ENCODE results near the gene KCTD15.

Gene KCTD15, protein sequence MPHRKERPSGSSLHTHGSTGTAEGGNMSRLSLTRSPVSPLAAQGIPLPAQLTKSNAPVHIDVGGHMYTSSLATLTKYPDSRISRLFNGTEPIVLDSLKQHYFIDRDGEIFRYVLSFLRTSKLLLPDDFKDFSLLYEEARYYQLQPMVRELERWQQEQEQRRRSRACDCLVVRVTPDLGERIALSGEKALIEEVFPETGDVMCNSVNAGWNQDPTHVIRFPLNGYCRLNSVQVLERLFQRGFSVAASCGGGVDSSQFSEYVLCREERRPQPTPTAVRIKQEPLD

DNA sequence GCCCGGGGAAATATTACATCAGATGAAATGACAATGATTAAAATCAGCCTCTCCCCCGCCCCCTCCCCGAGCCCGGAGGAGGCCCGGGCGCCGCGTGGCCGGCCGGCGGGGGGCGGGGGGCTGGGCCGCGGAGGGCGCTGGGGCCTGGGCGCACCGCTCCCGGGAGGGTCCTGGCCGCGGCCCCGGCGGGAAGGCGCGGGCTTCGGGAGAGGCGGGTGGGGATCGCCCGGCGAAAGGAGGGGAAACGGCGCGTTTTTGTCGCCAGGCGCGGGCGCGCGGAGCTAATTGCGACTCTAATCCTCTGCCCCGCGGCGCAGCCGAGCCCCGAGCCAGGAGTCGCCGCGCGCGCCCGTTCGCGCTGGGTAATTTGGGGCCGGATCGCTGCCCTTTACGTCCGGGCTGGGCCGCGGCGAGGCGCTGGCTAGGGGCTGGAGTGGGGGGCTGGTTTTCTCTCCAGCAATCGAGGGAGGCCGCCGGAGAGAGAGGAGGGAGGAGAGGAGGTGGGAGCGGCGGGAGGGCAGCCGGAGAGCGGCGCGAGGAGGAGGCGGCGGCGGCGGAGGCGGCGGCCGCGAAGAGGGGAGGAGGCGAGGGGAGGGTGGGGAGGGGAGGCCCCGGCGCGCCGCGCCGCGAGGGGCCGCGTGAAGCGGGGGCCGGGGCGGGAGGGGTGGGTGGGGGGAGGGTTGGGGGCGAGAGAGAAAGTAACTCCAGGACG lies at the start of gene KCTD15:
TSS of gene KCTD15 (plus strand) at position 707 of the 712 bp plus-strand sequence. CDS start 3,585 bp downstream, outside the sequence.
- no peak for DNase-seq

DNA sequence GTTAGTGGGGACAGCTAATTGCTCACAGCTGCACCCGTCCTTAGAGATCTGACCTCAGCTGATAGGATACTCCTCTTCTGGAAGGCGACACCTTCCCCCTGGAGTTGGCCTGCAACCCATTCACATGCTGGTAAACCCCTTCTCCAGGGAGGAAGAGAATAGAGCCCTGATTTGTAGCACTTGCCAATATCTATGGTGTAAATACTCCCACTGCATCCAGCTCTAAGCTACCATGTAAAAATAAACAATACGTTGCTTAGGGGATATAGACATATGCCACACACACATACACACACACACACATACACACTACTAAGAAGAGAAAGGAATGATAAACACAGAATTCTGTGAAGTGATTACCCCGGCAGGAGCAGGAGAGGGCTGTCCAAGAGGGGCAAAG lies 49.4 kb upstream of the KCTD15 start:
- DNase-seq = no peak

DNA sequence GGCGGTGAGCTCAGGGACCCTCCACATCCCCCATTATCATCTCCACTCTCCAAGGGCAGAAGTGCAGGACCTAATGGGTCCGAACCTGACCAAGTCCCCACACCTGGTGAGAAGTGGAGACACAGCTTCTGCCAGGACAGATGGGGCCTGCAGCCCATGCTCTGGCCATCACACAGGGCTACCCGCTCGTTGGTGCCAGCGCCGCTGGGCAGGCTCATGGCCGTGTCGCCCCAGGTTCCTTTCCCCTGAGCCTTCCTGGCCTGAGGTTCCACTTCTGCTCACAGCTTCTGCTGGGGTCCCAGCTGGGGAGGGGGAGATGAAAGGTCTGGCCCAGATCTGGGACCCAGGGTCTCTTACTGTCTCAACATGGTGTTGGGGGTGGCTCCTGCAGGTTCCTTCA lies 48.4 kb upstream of the KCTD15 start:
- DNase-seq = no peak

DNA sequence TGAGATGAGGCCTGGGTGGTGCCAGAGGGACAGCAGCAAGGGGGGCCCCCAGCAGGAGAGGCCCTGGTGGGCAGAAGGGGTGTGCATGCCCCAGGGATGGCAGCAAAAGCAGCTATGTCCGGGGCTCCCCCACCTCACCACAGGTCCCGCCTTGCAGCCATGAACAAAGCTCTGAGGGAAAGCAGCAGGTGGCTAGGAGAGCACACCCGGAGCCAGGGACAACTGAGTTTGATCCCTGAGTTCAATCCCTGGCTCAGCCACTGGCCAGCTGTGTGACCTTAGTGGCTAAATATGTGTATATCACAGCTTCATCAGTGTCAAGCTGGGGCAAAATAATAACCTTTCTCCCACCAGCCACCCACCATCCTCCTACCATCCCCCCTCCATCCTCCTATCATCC lies 47.7 kb upstream of the KCTD15 start:
- no peak for DNase-seq

DNA sequence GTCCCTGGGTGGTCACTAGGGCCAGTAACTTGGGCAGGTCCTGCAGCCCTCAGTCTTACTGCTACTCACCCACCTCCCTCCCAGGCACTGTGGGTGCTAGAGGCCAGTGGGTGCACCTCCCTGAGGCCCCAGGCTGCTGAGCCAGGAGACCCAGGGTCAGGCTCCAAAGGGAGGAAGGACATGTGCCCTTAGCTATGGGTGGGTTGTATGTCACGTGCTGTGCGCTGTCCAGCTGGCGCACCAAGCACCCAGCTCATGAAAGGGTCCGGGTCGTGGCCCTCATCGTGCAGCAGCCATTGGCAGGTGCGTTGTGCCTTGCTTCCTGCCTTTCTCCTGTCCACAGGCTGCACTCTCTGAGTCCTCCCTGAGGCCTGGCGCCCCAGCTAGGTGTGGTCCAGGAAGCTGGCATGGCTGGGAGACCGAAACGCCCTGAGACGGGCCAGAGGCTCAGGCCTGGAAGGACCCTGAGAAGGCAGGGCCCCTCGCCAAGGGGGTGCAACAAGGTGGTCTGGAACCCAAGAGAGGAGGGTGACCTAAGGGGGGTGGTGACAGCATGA lies 47.0 kb upstream of the KCTD15 start:
- no peak for DNase-seq

DNA sequence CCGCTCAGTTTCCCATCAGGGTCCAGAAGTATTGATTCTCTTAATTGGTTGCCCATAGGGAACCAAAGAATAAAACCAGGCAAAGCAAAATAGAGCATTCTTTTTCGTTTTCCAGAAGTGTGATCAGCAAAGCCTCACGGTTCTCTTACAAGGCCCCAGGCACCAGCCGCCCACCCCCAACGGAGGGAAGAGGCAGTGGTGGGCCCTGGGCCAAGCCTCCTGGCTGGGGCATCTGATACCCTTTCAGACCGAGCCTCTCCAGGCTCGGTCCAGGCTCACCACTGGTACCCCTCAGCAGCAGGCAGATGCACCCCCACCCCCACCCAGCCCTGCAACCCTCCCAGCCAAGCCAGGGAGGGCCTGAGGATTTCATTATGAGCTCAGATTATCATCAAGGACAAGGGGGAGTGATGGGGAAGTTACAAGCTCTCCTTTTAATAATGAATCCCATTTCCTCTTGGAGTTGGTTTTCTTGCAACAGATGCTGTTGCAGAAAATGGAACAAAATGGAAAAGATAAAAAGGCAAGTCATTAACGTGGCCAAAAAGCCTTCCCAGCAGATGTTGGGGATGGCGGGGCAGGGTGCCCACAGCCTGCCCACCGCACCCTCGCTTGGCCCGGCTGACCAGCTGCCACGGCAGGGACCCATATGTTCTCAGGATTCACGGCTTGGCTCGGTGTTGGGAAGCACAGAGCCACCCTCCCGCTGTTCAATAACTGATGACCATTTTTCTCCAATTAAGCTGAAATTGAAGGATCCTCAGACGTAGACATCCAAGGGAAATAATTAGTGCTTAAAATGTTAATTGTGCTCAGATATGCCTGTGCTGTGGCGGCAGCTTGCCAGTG lies 45.9 kb upstream of the KCTD15 start:
- no peak for DNase-seq

DNA sequence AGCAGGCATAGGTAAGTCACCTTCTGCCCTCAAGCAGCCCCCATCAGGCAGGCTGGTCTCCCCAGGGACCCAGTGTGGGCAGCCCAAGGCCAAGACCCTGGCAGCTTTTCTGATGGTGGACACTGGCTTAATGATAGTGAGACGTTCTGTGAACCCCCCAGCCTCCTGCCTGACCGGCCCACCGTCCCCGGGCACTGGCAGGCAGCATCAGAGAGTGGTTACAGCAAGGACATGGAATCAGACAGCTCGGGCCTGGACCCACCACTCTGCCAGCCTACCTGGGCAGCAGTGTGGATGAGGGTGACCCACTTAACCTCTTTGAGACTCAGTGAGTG lies 45.3 kb upstream of the KCTD15 start:
- DNase-seq = no peak

DNA sequence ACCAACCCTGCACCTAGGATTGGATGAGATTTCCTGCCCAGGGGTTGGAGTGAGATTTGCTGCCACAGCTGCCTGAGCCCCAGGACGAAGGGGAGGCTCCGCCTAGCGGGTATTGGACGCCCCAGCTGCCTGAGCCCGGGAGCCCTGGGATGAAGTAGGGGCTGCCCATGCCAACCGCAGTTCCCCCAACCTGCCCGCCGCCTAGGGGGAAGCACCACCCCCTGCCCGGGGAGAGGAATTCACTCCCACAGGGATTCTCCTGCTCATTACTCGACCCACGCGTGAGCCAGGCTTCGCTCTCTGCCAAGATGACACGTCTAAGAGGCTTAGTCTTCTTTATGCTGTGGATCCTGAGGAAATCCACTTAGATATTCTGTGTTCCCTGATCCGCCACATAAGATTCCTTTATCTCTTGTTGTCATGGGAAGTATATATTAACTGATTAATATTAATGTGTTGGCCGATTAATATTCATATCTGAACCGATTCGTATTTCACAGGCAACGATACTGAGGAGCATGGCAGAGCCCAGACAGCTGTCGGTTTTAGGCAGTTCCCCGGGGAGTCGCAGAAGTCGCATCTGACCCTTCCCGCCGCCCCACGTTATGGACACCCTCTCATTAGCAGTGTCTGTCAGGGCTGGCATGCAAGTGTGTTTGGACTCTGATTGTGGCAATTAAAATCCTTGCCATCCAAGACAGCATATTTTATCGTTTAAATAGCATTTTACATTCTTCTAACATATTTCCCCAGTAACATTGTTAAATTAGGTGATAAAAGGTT lies 44.5 kb upstream of the KCTD15 start:
- no peak for DNase-seq

DNA sequence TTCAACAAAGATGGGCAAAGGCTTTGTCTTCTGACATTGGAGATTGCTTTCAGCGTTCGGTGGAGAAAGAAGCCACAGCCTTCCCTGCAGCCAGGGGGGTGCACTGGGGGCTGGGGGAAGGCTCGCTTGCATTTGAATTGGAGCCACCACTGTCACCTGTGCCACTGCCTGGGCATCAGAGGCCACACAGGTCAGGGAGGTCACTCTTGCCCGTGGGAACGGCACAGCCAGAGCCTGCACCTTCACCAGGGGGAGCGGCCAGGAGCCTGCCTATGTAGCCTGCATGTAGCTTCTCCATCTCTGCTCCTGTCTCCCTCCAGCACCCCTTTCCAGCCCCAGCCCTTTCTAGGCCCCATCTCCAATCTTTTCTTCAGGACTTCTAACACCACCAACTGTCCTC lies 43.7 kb upstream of the KCTD15 start:
- DNase-seq = no peak

DNA sequence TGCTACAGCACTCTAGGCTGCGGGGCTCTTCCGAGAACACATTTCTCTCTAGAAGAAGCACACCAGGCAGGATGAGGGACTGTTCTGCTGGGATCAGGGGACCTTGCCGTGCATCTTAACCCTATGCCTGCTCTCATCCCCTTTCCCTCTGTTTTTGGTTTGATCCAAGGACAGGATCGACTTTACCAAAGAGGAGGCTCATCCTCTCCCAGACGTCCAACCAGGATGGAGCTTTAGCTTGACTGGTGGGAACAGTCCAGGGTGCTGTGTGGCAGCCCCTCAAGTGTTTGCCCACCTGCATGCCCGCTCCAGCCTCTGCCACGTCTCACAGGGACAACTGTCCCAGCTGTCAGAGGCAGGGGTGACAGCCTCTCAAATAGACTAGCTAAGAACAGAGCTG lies 42.3 kb upstream of the KCTD15 start:
- no peak for DNase-seq

DNA sequence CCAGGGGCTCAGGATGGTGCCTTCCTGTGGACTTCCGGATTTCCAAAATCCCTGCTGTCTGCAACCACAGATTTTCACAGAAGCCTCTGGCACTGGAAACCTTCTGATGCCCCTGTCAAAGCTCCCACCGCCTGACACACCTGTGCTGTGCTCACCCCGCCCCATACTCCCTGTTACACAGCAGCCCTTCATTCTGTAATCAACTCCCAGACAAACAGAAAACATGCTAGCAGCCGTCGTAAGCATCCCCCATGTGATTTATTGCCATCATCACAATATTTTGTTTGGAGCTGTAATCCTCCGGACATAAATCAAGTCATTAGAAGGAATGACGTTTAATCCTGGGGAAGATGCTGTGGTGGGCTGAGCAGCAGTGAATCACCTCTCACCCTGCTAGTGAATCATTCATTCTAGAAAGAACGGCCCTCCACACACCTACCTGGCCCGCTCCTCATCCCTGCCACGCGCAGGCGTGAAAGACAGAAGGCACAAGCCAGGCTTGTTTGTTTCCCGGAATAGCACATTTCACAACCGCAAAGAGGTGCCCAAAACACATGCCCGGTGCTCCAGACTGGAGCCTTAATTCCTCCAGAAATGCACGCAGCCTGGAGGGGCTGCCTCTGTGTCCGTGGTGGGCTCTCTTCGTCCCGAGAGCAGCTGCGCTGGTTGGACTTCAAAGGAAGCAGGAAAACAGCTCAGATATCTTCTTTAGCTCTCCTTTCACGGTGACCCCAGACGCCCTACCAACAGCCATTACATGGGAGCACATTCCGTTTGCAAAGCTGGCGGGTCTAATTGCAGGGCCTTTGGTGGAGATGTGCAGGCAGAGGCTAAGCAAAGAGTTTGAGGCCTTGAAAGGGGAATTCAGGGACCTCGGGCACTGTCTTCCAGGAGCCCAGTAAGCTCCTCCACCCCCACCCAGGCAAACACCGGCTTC lies 41.3 kb upstream of the KCTD15 start:
- DNase-seq = no peak

DNA sequence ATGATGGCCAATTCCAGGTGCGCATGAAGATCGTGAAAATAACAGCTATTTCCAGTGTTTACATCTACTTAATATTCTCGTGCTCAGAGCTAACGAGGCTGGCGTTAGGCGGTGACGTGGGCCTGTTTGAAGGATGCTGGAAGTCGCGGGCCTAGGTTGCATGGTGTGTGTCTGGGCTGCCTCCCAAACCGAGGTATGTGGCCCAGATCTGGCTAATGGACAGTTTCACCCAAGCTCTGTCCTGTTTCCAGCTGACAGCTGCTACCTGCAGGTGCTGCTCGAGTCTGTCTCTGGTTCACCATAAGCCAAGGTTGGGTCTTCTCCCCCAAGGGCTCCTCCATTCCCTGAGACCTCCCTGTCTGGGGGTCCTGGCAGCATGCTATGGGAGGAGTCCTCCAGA lies 40.5 kb upstream of the KCTD15 start:
- no peak for DNase-seq

DNA sequence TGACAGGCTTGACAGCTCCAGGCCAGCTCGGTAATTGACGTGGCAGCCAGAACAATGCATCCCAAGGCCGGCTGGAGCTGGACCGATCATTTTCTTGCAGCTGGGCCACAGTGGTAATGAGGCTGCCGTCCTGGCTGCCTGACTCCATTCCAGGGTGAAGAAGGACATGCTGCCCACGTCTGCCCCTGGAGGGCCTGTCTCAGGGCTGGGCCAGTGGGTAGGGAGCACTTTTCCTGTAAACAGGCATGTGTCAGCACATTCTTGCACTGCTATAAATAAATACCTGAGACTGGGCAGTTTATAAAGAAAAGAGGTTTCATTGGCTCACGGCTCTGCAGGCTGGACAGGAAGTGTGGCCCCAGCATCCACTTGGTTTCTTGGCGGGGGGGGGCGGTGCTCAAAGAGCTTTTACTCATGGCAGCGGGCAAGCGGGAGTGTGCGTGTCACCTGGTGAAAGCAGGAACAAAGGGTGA lies 38.1 kb upstream of the KCTD15 start:
- DNase-seq = no peak

DNA sequence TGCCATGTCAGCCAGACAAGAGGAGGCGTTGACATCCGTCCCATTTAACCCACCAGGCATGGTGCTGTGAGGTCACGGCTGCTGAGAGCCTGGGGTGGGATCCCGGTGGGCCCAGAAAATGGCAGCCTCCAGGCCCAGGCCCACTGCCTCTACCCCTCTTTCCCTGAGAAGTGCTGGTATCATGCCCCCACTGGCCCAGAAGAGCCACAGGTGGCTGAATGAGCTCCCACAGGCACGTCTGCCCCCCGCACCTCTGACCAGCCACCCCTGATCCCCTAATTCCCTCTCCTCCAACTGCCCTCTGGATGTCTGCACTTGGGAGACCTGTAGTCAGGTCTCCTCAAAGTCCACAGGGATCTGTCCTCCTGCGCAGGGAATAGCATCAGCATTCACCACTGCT lies 37.3 kb upstream of the KCTD15 start:
- DNase-seq = no peak

DNA sequence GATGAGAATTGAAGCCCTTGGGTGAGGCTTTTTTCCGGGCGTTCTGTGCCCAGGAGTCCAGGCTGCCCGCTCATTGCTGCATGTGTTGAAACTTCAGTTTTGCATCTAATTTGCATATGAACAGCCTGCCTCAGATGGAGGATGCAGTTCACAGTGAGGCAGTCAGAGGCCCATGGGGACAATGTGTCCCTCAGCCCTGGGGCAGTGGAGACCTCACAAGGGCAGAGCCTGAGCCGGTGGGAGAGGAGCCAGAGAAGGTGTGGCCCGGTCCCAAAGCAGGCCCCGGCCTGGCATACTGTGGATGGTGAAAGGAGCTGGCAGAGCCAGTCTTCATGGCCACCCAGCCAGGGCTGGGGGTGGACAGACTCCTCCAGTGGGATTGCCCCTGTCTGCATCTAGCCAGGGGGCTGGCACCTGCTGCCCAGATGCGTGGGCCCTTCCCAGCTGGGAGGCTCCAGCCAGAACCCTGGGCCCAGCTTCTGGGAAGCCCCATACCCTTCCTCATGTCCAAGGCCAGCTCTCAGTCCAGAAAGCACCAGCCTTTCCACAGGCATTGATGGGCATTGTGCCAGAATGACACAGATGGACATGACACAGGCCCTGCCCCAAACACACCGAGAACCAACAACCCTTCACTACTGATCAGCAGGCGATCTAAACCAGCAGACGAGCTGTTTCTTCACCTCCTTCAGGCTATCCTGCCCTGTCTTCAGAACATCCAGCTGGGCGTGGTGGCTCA lies 32.9 kb upstream of the KCTD15 start:
- no peak for DNase-seq

DNA sequence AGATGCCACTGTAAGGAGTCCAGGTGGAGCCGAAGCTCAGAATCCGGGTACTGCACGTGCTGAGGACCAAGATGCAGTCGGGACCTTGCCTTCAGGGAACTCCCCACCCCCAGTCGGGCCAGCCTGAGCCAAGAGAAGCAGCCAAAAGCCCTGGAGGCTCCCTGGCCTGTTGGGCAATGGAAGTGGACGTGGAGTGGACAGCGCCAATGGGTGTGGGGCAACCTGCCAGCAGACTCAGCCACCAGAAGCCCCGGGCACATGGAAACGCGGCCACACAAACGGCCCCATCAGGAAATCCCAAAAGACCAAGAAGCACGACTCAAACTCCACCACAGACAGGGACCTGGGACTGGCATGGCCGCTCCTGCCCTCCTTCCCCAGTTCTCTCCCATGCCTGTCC lies 30.0 kb upstream of the KCTD15 start:
- DNase-seq = no peak

DNA sequence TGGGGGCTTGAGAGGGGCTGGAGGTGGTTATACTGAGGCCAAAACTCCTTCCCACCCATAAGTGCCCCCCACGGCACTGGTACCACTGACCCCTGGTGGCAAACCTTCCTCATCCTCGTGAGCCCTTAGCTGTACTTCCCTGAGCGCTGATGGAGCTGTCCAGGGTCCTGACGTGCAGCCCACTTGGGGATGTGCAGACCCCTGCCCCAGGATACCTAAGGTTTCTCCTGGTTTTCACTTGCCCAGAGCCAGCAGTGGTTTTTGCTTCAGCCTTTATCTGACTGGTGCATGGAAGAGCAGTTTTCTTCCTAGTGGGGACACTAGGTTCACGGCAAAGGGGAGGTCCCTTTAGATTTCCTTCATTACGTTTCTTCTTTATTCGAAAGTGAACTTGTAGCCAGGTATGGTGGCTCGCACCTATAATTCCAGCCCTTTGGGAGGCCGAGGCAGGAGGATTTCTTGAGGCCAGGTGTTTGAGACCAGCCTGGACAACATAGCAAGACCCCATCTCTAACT lies 28.7 kb upstream of the KCTD15 start:
- peak; percentile 27 for DNase-seq

DNA sequence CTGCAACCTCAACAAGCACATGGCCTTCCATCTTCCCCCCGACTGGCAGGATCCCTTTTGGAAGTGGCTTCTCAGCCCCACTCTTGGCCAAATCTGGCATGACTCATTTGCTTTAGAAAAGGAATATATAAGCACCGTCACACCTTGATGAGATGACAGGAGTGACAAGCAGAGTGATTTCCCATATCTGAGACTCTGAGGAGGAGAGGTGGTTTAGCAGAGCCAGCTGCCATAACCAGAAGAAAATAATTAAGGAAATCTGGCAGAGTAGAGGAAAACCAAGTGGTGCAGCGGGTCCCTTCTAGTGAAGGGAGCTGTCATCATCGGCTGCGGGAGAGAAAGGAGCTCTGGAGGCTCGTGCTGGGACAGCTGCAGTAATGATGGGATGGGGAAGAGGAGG lies 27.5 kb upstream of the KCTD15 start:
- no peak for DNase-seq

DNA sequence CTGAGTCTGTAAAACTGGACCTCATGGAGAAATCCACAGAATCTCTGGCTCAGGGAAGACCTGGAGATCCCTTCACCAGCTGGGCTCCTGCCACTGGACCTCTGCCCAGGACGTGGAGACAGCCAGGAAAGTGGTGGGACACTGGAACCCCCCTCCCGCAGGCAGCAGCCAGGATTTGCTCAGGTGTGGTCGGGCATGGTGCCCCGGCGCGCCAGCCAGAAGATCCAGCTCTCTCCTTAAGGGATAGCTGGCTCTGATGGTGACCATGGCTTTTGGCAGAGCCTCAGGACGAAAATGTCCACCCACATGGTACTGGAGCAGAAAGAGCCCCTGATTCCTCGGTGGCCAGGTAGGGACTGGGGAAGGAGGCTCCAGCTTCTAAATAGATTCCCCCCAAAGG lies 26.6 kb upstream of the KCTD15 start:
- no peak for DNase-seq

DNA sequence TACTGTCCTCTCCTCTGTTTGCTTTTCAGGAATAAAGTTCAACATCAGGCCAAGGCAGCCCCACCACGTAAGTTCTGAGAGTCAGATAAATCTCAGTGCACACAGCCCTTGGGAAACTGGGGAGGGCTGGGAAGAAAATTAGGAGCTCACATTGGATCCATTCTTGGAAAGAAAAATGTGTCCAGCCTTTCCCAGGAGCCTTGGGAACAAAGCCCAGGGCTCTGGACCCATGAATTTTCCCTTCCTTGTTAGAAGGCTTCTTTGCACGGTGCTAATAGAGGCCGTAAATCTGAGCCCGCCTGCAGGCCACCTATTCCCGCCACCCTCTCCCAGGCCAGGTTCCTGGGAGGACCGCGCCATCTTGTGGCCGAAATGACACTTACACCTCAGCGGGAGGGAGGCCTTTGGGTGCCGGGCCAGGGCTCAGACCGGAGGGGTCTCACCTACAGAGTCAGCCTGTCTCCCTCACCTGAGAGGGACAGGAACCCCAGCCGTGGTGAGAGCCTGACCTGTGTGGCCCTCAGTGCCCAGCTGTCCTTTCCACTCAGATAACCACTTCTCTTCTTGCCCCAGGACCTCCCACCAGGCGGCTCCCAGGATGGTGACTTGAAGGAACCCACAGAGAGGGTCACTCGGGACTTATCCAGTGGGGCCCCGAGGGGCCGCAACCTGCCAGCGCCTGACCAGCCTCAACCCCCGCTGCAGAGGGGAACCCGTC lies 25.1 kb upstream of the KCTD15 start:
- DNase-seq = peak; percentile 70

All from CD4-positive, alpha-beta T cell treated with Interleukin-17A for 4 hours (primary cell).